ENCODE measurements around the gene PALD1. TPM values are rescaled to one million over a fixed set of nuclear protein-coding genes. Genes with fewer than 3 reads are reported as not detected.

PALD1 gene
- total and polyA plus RNA-seq, 2 of the 4 experiments (the other 2 are of a cell fraction) = 0.12 to 0.18 TPM

- Histone ChIP-seq H2BK5ac (ENCODE audit: low read depth, low read length, poor library complexity, severe bottlenecking) (no peak overlapping the region), H3K4me3 (ENCODE audit: insufficient read depth, low read depth, low read length) (no peak overlapping the region), H4K91ac (ENCODE audit: insufficient read depth, low read depth, low read length) (no peak overlapping the region), H3K36me3 (ENCODE audit: control insufficient read depth, insufficient read depth, low read length) (no peaks in the 10 kb centered on the region), H3K27me3 (ENCODE audit: control insufficient read depth, insufficient read depth, low read length) (peaks cover 28% of the 10 kb centered on the region), H3K27ac (ENCODE audit: insufficient read depth, low read length) (no peak overlapping the region), H3K4me1 (ENCODE audit: control insufficient read depth, insufficient read depth, low read length) (no peaks in the 10 kb centered on the region), H3K9me1 (ENCODE audit: insufficient read depth, low read length) (no peaks in the 10 kb centered on the region), H2AFZ (replicated peaks; ENCODE audit: low read length, poor library complexity) (no peak overlapping the region), H3K4me2 (ENCODE audit: low read depth, low read length) (no peak overlapping the region), H4K20me1 (ENCODE audit: insufficient read depth, low read length) (no peaks in the 10 kb centered on the region), H2BK20ac (ENCODE audit: low read depth, low read length) (no peak overlapping the region), H3K56ac (ENCODE audit: extremely low read depth, insufficient read depth, low read length) (no peak overlapping the region), H3K79me1 (ENCODE audit: low read depth in 1 of 2, low read length in 2 of 2) (no peaks in the 10 kb centered on the region), H3K9me3 (ENCODE audit: control insufficient read depth, insufficient read depth, low read length) (no peaks in the 10 kb centered on the region), H2AK9ac (replicated peaks; ENCODE audit: low read depth, low read length, poor library complexity) (no peak overlapping the region), H2BK120ac (ENCODE audit: low read depth, low read length) (no peak overlapping the region), H3K14ac (replicated peaks; ENCODE audit: low read depth, low read length) (no peak overlapping the region), H3K18ac (ENCODE audit: low read depth, low read length) (no peak overlapping the region), H4K8ac (ENCODE audit: low read depth in 2 of 2, low read length in 2 of 2) (no peak overlapping the region), H4K5ac (ENCODE audit: low read depth, low read length) (no peak overlapping the region), H3K23ac (ENCODE audit: low read depth, low read length) (no peak overlapping the region), H2AK5ac (ENCODE audit: low read depth, low read length) (no peak overlapping the region), H3K9ac (ENCODE audit: low read depth, low read length) (no peak overlapping the region), H3K4ac (ENCODE audit: low read depth, low read length) (no peak overlapping the region), H2BK15ac (ENCODE audit: low read depth, low read length) (no peak overlapping the region)
- intact Hi-C loops (cut with micrococcal nuclease) = loop anchor here (1.0 to 5.0 kb wide), 2 partner anchors 80 to 319 kb away; no protein-coding TSS in a partner anchor
- ChIA-PET CTCF (interaction anchor here (0.8 to 0.9 kb wide), 2 partner anchors 80 kb away, joined by 4 read pairs; no protein-coding TSS in a partner anchor), POLR2A (ENCODE audit: unreplicated experiment) (no interaction called here)
- WGBS, 2 experiments (ENCODE audit: extremely low coverage in 2 of 2, insufficient read length in 1 of 2) = 75% methylated on average over 11 of the region's 15 CpGs; no CpG with 5 or more reads in 1 of the 2 experiments
- ATAC-seq (ENCODE audit: low read depth) (no peak), DNase-seq (no peak)
- TF ChIP-seq NFE2L2 (IDR thresholded peaks at IDR 0.05; ENCODE audit: low read depth, low read length) (no peak), CHD1 (IDR thresholded peaks at IDR 0.05; ENCODE audit: low read depth, low read length) (no peak), MAZ (IDR thresholded peaks at IDR 0.05; ENCODE audit: borderline replicate concordance, low read depth, low read length) (no peak), BHLHE40 (IDR thresholded peaks at IDR 0.05; ENCODE audit: low read depth, low read length) (no peak), SMC3 (IDR thresholded peaks at IDR 0.05; ENCODE audit: low read depth, low read length) (no peak), USF2 (IDR thresholded peaks at IDR 0.05; ENCODE audit: low read depth, low read length) (no peak), CTCF (conservative IDR thresholded peaks at IDR 0.05; ENCODE audit: low read depth, low read length) (no peak), RCOR1 (IDR thresholded peaks at IDR 0.05; ENCODE audit: insufficient replicate concordance, low read length) (no peak), MXI1 (IDR thresholded peaks at IDR 0.05; ENCODE audit: borderline replicate concordance, low read depth, low read length) (no peak)
- dilution Hi-C loops (cut with HindIII; ENCODE audit: low sequenced_read_pairs, unreplicated experiment) = no loop called here
- BruUV-seq (replicated peaks) = no TSS peak
- in situ Hi-C loops (cut with MboI; ENCODE audit: low sequenced_read_pairs) = no loop called here
Measured at GRCh38 chr10:70540789-70541360, 62.3 kb downstream of the PALD1 start.

Measured in IMR-90 (cell line).